Measurements from ENCODE around the gene PI16.
"Not testable (repeated sequence)": the region's sequence is repeated elsewhere in the genome, so short reads cannot be mapped to it uniquely, and the experiment has no call there.

The PI16 gene

GRCh38 chr6:36973647-36974046 is 19.1 kb downstream of the PI16 start:
- in situ Hi-C loops (cut with MboI; ENCODE audit: low sequenced_read_pairs): no loop called here

GRCh38 chr6:36975231-36976006 is 20.9 kb downstream of the PI16 start:
- in situ Hi-C loops (cut with MboI; ENCODE audit: low sequenced_read_pairs): no loop called here

GRCh38 chr6:36976007-36976264 is 21.4 kb downstream of the PI16 start:
- in situ Hi-C loops (cut with MboI; ENCODE audit: low sequenced_read_pairs): no loop called here

GRCh38 chr6:36976509-36976908 is 22.0 kb downstream of the PI16 start:
- in situ Hi-C loops (cut with MboI; ENCODE audit: low sequenced_read_pairs): no loop called here

GRCh38 chr6:36976931-36977330 is 22.4 kb downstream of the PI16 start:
- in situ Hi-C loops (cut with MboI; ENCODE audit: low sequenced_read_pairs): no loop called here

GRCh38 chr6:36977470-36977941 is 23.0 kb downstream of the PI16 start:
- in situ Hi-C loops (cut with MboI; ENCODE audit: low sequenced_read_pairs): no loop called here

GRCh38 chr6:36978421-36979346 is 24.1 kb downstream of the PI16 start:
- in situ Hi-C loops (cut with MboI; ENCODE audit: low sequenced_read_pairs): no loop called here

- in situ Hi-C loops (cut with MboI; ENCODE audit: low sequenced_read_pairs): no loop called here
Measured at GRCh38 chr6:36979347-36979742, 24.8 kb downstream of the PI16 start.

GRCh38 chr6:36980129-36980528 is 25.6 kb downstream of the PI16 start:
- in situ Hi-C loops (cut with MboI; ENCODE audit: low sequenced_read_pairs): no loop called here

- in situ Hi-C loops (cut with MboI; ENCODE audit: low sequenced_read_pairs): no loop called here
Measured at GRCh38 chr6:36980876-36981619, 26.5 kb downstream of the PI16 start.

- in situ Hi-C loops (cut with MboI; ENCODE audit: low sequenced_read_pairs): no loop called here
Measured at GRCh38 chr6:36983538-36983937, 29.0 kb downstream of the PI16 start.

- in situ Hi-C loops (cut with MboI; ENCODE audit: low sequenced_read_pairs): no loop called here
Measured at GRCh38 chr6:36984581-36985416, 30.3 kb downstream of the PI16 start.

GRCh38 chr6:36985417-36985807 is 30.9 kb downstream of the PI16 start:
- in situ Hi-C loops (cut with MboI; ENCODE audit: low sequenced_read_pairs): no loop called here

GRCh38 chr6:36985808-36986703 is 31.5 kb downstream of the PI16 start, which contains the start of gene MTCH1:
Gene MTCH1 (minus strand): TSS chr6:36986196. CDS start chr6:36986173, 23 bp downstream.
- in situ Hi-C loops (cut with MboI; ENCODE audit: low sequenced_read_pairs): no loop called here

- in situ Hi-C loops (cut with MboI; ENCODE audit: low sequenced_read_pairs): no loop called here
Measured at GRCh38 chr6:36986704-36987047, 32.1 kb downstream of the PI16 start.

- in situ Hi-C loops (cut with MboI; ENCODE audit: low sequenced_read_pairs): no loop called here
Measured at GRCh38 chr6:36989264-36989663, 34.7 kb downstream of the PI16 start.

- in situ Hi-C loops (cut with MboI; ENCODE audit: low sequenced_read_pairs): not testable (repeated sequence)
Measured at GRCh38 chr6:36990401-36990800, 35.9 kb downstream of the PI16 start.

GRCh38 chr6:36997811-36998722 is 43.5 kb downstream of the PI16 start:
- in situ Hi-C loops (cut with MboI; ENCODE audit: low sequenced_read_pairs): no loop called here

- in situ Hi-C loops (cut with MboI; ENCODE audit: low sequenced_read_pairs): no loop called here
Measured at GRCh38 chr6:36998723-36999038, 44.1 kb downstream of the PI16 start.

Data from HL-60/S4 treated with phorbol 12-myristate 13-acetate at 8.2 ng/mL for 4 days and 3 days (cell line).